Activated gamma-delta T cell (primary cell): ENCODE measurements around the gene UBAP1.
A peak's percentile ranks its signal among the peaks of the same experiment; 100 is the strongest.
"Not testable (repeated sequence)": the region's sequence is repeated elsewhere in the genome, so short reads cannot be mapped to it uniquely, and the experiment has no call there.

Experiments
- DNase-seq: peaks from one replicate; lab custom pipeline; 2025; lab: John Stamatoyannopoulos, UW
- total RNA-seq, 2 donors: gene quantifications; one replicate each; lab custom pipeline; 2026; lab: John Stamatoyannopoulos, UW

UBAP1 gene
- total RNA-seq = 54.1 to 67.0 reads per million in 2 donors

GRCh38 chr9:34178436-34179212, at the start of gene UBAP1:
Gene UBAP1 (plus strand): TSS chr9:34179043. CDS start chr9:34220915, 41,872 bp downstream.
- DNase-seq = peak; percentile 92

- DNase-seq = no peak
These were observed 47.3 kb upstream of the UBAP1 start for GRCh38 chr9:34131571-34131970.

GRCh38 chr9:34133436-34133949, 45.4 kb upstream of the UBAP1 start:
- no peak for DNase-seq

GRCh38 chr9:34134521-34134920, 44.3 kb upstream of the UBAP1 start:
- DNase-seq = no peak

GRCh38 chr9:34138644-34139043, 40.2 kb upstream of the UBAP1 start:
- not testable (repeated sequence) for DNase-seq

GRCh38 chr9:34139477-34140146, 39.2 kb upstream of the UBAP1 start:
- DNase-seq = no peak

- no peak for DNase-seq
These were observed 38.0 kb upstream of the UBAP1 start for GRCh38 chr9:34140853-34141252.

- DNase-seq = no peak
These were observed 35.7 kb upstream of the UBAP1 start for GRCh38 chr9:34143116-34143515.

- DNase-seq = no peak
These were observed 33.7 kb upstream of the UBAP1 start for GRCh38 chr9:34145165-34145564.

GRCh38 chr9:34151398-34151797, 27.4 kb upstream of the UBAP1 start:
- no peak for DNase-seq

GRCh38 chr9:34154057-34154456, 24.8 kb upstream of the UBAP1 start:
- no peak for DNase-seq

- DNase-seq = no peak
These were observed 21.5 kb upstream of the UBAP1 start for GRCh38 chr9:34157318-34157717.

- no peak for DNase-seq
These were observed 20.9 kb upstream of the UBAP1 start for GRCh38 chr9:34157898-34158297.

- DNase-seq = no peak
These were observed 20.4 kb upstream of the UBAP1 start for GRCh38 chr9:34158362-34158869.

- DNase-seq = no peak
These were observed 15.4 kb upstream of the UBAP1 start for GRCh38 chr9:34163434-34163833.

GRCh38 chr9:34169125-34169524, 9.7 kb upstream of the UBAP1 start:
- no peak for DNase-seq

GRCh38 chr9:34170237-34170991, 8.4 kb upstream of the UBAP1 start:
- no peak for DNase-seq

- no peak for DNase-seq
These were observed 6.9 kb upstream of the UBAP1 start for GRCh38 chr9:34171753-34172535.

- no peak for DNase-seq
These were observed 2.8 kb upstream of the UBAP1 start for GRCh38 chr9:34176089-34176488.

GRCh38 chr9:34177593-34178435, 1.0 kb upstream of the UBAP1 start:
- DNase-seq = no peak
